Dedifferentiated amniotic fluid mesenchymal stem cell (primary cell): ENCODE results near the gene TBC1D20.
A peak's percentile ranks its signal among the peaks of the same experiment; 100 is the strongest.

Experiments used
- DNase-seq: peaks from one replicate; pipeline ENCODE4 v3.0.0-alpha.2; 2016; ENCODE audit errors: extremely low spot score

Gene TBC1D20

DNA sequence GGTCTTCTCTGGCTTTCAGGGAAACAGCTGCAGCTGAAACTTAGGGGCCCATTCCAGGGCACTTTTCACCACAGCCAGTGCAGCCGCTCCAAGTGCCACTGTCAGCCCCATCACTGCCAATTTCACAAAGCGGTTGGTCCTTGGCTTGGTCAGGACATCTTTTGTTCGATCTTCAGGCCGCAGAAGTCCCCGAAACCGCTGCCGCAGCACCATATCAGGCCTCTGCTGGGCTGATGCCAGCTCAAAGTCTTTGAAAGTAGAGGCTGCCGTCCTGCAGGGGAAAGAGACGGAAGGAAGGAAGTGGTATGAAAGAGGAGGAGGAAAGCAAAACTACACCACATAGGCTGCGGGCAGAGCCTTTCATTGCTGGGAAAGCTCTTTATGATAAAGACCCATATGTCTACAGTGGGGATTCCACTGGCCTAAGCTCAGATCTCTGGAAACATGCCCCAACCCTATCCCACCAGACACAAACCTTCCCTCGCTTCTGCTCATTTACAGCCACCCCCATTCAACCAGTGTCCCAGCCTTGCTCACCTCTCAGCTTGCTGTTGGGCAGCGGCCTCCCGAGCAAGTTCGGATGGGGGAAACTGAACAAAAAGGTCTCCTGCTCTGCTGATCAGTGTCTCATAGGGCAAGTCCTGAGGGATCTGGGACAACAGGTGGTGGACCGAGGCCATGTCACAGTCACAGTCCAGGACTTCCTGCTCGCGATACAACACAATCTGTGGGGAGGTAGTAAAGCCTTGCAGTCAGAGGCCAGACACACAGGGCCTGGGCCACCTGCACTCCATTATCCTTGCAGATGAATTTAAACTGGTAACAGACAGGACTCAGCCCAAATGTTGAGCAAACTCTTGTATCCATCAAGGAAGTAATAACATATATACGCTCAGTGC, 23.5 kb downstream of the TBC1D20 start:
- DNase-seq, result no peak

DNA sequence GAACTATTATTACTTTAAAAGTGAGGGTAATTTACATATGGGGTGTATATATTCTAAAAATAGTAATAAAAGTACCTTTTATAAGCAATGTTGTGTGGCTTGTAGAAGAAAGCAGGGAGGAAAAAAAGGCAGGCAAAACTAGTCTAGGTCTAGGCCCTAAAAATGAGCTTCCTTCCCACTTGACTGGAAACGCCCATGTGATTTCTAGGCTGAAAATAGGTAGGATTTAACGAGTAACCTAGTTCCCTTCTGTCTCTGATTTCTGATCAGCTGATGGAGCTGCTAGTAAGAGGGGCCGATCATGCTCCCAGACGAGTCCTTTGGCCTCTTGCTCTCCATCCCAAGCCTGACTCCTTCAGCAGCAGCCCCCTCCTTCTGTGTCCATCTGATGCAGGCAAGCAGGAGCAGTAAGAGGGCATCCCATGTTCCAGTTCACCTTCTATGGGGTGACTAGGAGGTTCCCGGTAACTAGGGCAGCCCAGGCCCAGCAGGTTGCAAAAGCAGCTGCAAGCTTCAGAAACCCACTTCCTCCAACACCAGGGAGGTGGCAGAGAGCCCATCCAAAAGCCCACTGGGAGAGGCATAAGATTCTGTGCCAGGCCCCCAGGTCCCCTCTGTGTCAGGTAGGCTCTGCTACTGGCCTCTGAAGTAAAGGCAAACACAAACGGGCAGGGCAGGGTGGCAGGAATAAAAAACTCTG, 24.4 kb downstream of the TBC1D20 start:
- no peak for DNase-seq

- DNase-seq, result no peak
Observed at GRCh38 chr20:436476-436875, 25.9 kb downstream of the TBC1D20 start.

GRCh38 chr20:435558-435957, 26.8 kb downstream of the TBC1D20 start:
- DNase-seq, result no peak

GRCh38 chr20:434661-435419, 27.5 kb downstream of the TBC1D20 start:
- no peak for DNase-seq

DNA sequence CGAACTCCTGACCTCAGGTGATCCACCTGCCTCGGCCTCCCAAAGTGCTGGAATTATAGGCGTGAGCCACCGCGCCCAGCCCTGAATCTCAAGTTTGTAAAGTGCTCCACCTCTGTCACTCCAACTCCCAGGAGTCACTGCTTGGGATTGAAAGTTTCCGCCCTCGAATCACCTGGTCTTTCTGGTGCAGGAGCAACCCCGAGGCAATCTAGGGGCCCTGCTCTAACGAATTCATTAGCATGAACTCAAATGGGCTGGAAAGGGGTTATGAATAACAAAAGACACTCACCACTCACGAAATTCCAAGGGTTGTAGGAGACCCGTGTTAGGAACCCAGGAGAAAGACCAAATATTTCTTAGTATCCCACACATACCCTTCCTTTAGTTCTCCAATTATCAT, 28.1 kb downstream of the TBC1D20 start:
- no peak for DNase-seq

DNA sequence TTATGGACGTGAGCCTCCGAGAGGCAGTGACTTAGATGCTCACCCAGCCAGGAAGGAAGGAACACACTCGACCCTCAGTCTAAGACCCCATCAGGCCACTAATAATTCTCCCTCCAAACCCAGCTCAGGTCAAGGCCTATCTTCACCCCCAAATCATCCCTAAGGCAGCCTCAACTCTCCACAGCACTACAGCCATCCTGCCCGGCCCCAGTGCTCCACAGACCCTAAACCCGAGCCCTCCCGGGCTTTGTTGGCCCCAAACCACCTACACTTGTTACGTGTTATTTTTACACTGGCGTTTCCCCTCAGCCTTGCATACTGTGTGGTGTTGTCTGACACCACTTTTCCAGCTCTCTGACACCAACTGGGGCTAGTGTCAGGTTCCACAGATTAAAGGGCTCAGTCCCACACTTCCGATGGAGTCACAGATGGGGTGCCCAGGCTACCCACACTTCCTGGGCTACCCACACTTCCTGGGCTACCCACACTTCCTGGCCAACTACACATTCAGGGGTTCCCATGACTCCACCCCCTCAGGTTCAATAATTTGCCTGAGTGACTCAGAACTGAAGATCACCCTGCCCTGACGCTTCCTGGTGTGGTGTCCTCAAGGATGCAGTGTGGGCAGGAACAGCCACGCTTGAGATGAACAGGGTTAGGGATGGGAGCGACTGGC, 28.9 kb downstream of the TBC1D20 start:
- no peak for DNase-seq

DNA sequence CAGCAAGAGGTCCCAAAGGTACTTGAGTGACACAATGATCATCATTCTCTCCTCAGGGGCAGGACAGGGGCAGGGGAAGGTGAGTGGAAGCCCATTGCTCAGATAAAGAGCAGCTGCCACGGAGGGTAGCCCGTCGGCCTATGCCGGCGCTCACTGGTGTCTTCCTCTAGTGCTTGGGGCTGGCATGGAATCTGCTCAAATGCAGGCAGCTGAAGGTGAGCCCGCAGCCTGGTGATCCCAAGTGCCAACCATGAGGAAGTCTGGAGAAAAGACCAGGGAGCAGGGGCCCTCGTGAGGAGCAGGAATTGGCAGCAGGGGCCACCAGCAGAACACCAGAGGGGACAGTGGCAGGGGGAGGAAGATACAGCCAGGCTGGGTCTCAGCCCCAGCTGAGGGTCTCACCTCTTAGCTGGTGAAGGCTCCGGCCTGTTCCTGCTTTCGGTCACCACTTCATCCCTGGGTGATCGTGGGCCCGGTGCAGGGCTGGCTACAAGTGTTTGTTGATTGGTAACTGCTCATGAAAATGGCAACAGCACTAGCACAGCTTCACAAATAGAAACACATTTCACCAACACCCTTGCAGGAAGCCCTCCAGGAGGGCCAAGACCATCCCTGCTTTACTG, 29.5 kb downstream of the TBC1D20 start:
- DNase-seq, result no peak

DNA sequence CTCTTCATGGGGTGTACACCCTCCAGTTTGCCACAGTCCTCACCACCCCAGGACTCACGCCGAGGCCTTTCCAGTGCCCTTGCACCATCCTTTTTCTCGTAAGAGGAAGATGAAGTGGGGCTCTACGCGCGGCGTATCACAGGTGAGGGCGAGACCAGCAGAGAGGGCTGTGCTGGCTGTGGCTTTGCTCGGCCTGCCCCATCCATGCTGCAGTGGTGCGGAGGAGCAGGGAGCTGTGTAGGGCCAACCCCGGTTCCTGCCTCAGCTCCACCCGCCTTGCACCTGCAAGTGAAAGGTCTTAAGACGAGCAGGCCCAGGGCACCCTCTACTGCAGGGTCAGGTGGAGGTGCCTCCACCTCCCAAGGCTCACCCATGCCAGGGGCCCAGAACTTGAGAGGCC, 30.1 kb downstream of the TBC1D20 start:
- DNase-seq, result no peak

DNA sequence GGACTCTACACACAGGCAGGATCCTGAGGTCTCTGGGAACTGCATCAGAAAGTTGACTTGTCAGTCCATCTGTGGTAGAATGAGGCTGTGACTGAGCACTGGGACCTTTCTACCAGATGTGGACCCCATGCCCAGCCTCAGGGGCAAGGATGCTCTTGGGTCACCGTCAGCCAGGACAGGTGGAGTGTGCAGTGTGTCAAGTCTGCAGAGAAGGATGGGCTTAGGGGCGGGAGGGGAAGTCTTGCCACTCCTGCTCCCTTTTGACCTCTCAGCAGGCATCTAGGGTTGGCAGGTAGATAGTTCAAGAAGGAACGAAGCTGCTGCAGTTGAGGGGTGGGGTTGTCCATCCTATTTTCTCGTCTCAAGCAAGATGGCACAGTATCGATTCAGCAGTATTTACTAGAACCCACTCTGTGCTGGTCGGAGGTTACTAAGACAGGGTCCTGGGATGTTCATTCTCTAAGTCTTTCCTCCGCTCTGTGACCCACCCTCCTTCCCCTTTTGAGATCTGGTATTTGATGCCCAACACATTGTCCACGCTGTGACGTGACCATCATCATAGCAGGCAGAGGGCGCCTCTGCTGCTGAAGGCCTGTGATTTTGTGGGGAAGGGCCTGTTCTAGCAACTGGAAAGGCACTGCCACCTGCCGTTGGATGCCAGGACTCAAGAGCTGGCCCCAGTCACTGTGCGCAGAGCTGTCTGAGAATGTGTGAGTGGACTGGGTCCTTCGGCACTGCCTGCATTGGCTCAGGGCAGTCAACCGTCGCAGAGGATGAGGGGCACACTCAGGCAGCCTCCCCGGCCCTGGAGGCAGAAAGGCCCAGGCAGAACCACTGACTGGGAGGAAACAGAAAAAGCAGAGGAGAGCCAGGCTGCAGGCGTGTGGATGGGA, 31.1 kb downstream of the TBC1D20 start:
- peak; percentile 18 for DNase-seq

GRCh38 chr20:430091-430999, 32.0 kb downstream of the TBC1D20 start:
- no peak for DNase-seq

DNA sequence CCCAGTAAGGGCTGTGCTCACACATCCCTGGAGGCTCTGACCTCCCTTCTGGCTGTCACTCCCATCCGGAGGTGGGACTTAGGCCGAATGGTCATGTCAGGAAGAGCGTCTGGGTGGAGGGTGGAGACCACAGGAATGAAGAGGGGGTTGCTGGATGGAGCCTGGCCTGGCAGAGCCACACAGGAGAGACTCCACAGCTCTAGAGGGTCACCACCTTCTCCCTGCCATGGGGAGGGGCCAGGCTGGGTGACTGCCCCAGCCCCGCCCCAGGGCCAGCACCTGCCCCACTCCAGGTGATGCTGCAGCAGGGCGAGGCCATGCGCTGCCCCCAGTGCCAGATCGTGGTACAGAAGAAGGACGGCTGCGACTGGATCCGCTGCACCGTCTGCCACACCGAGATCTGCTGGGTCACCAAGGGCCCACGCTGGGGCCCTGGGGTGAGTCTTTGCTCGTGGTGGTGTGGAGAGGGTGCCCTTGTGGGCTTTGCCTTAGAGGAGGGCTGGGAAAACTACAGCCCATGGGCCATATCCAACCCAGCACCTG, 33.6 kb downstream of the TBC1D20 start:
- DNase-seq, result no peak

GRCh38 chr20:427849-428657, 34.3 kb downstream of the TBC1D20 start:
- DNase-seq, result no peak

GRCh38 chr20:427401-427800, 34.9 kb downstream of the TBC1D20 start:
- no peak for DNase-seq

DNA sequence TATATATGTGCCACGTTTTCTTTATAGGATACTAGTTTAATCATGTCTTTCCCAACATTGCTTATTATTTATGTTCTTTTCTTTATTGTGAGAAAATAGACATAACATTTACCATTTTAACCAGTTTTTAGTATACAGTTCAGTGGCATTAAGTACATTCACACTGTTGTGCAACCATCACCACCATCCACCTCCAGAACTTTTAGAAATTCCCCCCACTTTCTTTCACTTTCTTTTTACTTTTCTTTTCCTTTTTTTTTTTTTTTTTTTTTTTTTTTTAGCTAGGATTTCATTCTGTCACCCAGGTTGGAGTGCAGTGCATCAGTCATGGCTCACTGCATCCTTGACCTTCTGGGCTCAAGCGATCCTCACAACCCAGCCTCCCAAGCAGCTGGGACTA, 35.8 kb downstream of the TBC1D20 start:
- no peak for DNase-seq

- no peak for DNase-seq
Observed at GRCh38 chr20:421685-422250, 40.6 kb downstream of the TBC1D20 start.

GRCh38 chr20:420721-421574, 41.4 kb downstream of the TBC1D20 start:
- no peak for DNase-seq
